Astrocyte of the spinal cord (primary cell): ENCODE measurements around the gene ARHGAP45.

ENCODE experiments used
- DNase-seq: peaks from one replicate; pipeline ENCODE4 v3.0.0; 2011; ENCODE audit warnings: low read depth, low spot score
- H3K4me3 ChIP-seq: 2 replicates; pipeline ENCODE4 v1.5.1; 2011; ENCODE audit warnings: low read depth, mild to moderate bottlenecking, low read length, moderate library complexity
- in situ Hi-C: cut with HindIII; loops from 2 replicates; pipeline ENCODE4 v1.10.0; 2017; ENCODE audit warnings: low sequenced_read_pairs
- TF ChIP-seq, protein P1 (sequence below): IDR thresholded peaks from 2 replicates; pipeline ENCODE4 v1.5.1; 2012; ENCODE audit warnings: low read depth, mild to moderate bottlenecking, low read length, inconsistent platforms

Gene ARHGAP45

DNA sequence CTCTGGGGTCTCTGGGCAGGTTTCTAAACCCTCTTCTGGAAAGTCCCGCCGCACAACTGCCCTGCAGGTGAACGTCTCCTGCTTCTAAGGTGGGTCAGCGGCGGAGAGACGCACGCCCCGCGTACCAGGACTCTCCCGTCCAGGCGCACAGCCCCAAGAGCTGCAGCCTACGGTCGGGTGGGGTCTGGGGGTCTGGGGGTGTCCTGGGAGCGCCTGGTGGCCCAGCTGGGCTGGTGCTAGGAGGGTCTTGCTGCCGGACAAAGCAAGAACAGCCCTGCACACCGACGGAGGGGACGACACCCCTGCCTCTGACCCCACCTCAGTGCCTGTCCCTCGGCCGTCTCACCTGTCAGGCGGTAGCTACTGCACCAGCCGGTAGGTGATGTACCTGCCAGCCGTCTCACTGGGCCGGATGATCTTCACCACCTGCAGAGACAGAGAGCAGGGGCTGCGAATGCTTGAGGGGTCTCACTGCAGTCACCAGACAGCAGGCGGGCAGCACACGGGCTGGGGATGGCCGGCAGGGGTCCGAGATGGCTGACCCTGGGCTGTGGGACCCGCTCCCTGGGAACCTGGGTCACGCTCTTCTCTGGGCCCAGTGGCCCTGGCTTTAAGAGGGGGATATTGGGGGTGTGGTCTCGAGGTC, 22.3 kb downstream of the ARHGAP45 start:
- no peak for DNase-seq
- TF ChIP-seq, protein P1, sequence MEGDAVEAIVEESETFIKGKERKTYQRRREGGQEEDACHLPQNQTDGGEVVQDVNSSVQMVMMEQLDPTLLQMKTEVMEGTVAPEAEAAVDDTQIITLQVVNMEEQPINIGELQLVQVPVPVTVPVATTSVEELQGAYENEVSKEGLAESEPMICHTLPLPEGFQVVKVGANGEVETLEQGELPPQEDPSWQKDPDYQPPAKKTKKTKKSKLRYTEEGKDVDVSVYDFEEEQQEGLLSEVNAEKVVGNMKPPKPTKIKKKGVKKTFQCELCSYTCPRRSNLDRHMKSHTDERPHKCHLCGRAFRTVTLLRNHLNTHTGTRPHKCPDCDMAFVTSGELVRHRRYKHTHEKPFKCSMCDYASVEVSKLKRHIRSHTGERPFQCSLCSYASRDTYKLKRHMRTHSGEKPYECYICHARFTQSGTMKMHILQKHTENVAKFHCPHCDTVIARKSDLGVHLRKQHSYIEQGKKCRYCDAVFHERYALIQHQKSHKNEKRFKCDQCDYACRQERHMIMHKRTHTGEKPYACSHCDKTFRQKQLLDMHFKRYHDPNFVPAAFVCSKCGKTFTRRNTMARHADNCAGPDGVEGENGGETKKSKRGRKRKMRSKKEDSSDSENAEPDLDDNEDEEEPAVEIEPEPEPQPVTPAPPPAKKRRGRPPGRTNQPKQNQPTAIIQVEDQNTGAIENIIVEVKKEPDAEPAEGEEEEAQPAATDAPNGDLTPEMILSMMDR, result no peak
- in situ Hi-C loops, result no loop called here
- no peak overlapping the region for H3K4me3 ChIP-seq

DNA sequence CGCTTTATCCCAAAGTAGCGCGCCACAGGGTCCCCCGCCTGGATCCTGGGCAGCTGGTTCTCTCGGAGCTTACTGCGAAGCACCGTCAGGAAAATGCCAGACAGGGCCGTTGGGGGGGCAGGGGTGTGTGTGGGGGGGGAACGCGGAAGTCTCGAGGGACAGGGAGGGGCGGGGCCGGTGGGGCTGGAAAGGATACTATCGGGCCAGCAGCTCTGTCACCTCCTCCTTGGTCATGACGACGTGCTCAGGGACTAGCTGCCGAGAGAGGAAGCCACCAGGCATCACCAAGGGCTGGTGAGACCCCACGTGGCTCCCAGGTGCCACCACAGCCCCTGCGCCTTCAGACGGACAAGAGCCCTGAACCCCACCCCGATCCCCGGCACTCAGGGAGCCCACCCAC, 22.9 kb downstream of the ARHGAP45 start:
- H3K4me3 ChIP-seq, result no peak overlapping the region
- DNase-seq, result no peak
- TF ChIP-seq, protein P1, result no peak
- in situ Hi-C loops, result no loop called here

DNA sequence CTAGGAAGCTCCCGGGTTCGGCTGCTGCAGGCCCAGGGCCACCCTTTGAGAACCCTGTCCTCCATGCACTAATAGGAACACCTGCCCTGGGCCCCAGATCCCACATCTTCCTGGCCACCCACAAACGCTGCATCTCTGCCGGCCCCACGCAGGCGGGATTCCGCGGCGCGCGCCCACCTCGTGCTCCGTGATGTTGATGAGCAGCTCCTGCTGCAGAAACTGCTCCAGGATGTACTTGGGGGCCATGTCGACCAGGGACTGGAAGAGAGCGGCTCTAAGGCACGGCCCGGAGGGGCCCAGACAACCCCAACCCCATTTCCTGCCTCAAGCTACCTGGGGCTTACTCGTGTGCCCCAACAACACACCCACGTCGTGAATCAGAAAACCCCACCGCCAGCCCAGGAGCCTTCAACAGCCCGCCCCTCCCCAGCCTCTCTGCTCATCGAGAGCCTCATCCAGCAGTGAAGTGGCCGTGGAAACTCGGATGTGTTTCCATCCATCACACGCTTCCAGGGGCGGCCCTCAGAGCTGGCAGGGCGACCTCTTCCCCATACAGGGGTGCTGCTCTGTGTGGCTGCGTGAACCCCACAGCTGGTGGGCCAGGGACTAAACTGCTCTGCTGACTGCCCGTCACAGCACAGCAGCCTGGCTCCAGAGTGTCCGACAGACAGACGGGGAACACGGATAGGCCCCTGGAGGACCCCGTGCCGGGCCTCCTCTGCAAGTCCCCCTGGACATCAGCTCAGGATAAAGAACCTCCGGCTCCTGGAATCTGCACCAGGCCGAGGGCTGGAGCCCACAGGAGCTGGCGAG, 24.0 kb downstream of the ARHGAP45 start:
- TF ChIP-seq, protein P1, result no peak

DNA sequence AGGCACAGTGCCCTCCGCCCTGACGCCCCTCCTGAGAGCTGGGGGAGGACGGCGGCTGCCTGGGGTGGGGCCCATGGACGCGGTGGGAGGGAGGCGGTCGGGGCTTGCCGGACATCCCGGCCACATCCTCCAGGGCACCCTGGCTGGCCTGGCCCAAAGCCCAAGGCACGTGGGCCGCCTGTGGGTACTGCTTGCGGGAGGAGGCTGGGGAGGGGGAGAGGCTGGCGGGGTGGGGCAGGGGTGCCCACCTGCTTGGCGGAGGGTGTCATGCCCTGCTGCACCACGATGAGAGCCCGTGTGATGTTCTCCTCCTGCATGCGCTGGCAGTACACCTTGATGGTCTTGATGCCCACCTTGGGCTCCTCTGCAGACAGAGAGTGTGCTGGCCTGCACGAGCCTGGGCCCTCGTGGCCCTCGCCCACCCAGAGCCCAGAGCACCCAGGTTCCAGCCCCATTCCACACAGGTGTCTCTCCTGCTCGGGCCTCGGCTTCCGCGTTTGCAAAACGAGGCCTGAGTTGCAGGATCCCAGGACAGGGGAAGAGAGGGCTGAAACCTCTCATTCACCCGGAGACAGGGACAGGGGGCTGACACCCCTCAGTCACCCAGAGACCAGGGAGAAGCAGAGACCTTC, 24.7 kb downstream of the ARHGAP45 start:
- in situ Hi-C loops, result no loop called here
- H3K4me3 ChIP-seq, result no peak overlapping the region
- TF ChIP-seq, protein P1, result no peak
- no peak for DNase-seq

More for the DNA sequence above, 24.0 kb downstream of the ARHGAP45 start:
- in situ Hi-C loops, result no loop called here
- DNase-seq, result no peak
- H3K4me3 ChIP-seq, result no peak overlapping the region

DNA sequence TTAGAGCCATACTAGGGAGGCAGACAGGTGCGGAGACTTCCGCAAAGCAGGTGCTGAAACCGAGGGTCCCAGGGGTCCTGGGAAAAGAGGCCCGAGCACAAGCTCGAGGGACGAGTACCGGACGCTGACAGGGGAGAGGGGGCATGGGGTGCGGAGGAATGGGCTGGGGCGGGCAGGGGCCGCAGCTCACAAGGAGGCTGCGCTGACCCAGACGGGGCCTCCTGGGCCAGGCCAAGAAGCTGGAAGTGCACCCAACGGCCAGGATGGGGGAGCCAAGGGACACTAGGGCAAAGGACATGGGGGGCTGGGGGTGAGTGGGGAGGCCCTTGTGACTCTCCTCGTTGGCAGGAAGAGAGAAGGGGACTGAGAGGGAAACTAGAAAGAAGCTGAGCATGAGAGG, 26.4 kb downstream of the ARHGAP45 start:
- no peak for DNase-seq
- in situ Hi-C loops, result no loop called here
- TF ChIP-seq, protein P1, result no peak
- H3K4me3 ChIP-seq, result no peak overlapping the region

DNA sequence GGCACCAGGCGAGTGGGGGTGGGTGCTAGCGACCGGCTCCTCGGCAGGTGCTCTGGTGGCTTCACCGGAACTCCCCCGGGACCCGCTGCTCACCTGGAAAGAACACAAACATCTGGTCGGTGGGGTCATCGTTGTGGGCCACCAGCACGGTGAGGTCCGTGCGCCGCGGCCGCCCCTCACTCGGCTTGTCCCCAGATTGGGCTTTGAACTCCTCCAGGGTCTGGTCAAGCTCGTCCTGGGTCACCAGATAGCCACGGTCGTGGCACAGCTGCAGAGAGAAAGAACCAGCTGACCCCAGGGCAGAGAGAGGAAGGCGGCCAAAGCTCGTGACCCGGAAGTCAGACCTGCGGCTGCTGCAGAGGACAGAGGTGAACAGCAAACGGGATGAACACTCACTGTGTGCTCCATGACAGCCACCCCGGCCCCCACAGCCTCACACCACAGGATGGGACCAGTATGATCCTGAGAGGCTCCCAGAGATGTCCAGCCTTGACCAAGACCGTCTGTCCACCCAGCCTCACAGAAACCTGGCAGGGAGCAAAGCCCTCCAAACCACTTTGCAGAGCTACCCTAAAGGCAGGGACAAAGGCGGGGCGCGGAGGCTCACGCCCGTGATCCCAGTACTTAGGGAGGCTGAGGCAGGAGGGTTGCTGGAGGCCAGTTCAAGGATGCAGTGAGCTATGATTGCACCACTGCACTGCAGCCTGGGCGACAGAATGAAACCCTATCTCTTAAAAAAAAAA, 27.0 kb downstream of the ARHGAP45 start:
- TF ChIP-seq, protein P1, result no peak
- in situ Hi-C loops, result no loop called here
- no peak for DNase-seq
- peak overlapping the region; percentile 90 for H3K4me3 ChIP-seq
